ENCODE measurements around the gene GRAMD1B.

The GRAMD1B gene

DNA sequence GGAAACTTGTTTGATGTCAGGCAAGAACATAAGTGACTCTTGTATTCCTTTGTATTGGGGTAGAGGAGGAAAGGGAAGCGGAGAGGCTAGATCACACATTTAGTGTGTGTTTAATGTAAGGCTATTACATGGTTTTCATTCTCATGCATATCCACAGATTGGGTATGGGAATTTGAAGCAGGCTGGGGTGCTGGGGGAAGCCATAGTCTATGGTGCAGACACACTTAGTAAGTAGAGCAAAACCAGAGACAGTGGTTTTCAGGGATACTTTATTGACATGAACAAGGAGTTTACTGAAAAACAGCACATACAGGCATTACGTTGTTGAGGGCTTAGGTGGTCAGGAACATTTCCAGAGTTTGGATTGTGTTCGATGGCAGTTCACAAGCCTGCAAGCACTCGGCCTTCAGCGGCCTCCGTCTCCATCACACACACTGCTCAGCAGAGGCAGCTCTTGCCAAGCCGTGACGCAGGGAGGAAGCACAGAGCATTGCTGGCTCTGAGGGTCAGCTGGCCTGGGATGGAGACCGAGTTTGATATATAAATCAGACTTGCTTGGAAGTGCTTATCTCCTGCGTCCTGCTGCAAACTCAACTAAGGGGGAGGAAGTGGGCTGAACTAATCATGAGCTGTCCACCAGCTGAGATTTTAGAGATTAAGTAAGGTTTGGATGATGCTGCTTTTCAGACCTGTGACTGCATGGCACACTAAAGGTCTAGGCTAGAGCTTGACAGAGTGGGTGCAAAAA, 199.0 kb downstream of the GRAMD1B start:
- Histone ChIP-seq H3K4me3 (ENCODE audit: low read depth, low read length) (no peak overlapping the region), H3K9me3 (no peaks in the 10 kb centered on the region), H3K4me1 (peaks cover 23% of the 10 kb centered on the region), H3K36me3 (peaks cover 11% of the 10 kb centered on the region), H3K27me3 (no peaks in the 10 kb centered on the region)
- TF ChIP-seq, protein P1, sequence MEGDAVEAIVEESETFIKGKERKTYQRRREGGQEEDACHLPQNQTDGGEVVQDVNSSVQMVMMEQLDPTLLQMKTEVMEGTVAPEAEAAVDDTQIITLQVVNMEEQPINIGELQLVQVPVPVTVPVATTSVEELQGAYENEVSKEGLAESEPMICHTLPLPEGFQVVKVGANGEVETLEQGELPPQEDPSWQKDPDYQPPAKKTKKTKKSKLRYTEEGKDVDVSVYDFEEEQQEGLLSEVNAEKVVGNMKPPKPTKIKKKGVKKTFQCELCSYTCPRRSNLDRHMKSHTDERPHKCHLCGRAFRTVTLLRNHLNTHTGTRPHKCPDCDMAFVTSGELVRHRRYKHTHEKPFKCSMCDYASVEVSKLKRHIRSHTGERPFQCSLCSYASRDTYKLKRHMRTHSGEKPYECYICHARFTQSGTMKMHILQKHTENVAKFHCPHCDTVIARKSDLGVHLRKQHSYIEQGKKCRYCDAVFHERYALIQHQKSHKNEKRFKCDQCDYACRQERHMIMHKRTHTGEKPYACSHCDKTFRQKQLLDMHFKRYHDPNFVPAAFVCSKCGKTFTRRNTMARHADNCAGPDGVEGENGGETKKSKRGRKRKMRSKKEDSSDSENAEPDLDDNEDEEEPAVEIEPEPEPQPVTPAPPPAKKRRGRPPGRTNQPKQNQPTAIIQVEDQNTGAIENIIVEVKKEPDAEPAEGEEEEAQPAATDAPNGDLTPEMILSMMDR (IDR thresholded peaks at IDR 0.05; ENCODE audit: low read depth, low read length): no peak
- peak; percentile 72 for DNase-seq

DNA sequence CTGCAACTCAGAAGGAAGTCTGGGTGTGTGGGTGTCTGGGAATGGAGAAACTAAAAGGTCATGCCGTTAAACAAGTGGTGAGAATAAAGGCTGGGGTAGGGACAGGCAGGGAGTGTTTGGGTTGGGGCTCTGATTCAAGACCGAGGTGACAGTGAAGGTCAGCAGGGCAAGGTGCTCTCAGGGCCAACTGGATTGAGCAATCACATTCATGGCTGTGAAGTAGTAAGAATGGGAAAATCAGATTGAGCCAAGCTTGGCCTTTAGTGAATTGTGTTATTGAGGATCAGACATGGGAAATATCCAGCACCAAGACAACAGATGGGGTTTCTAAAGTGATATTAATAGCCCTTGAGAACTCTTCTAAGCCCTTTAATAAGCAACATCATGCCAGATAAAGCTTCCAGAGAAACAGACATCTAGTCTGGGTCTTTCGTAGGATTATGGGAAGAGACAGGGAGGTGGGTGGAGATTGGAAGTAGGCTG, 200.1 kb downstream of the GRAMD1B start:
- no peaks in the 10 kb centered on the region for H3K9me3 ChIP-seq
- H3K4me3 ChIP-seq (ENCODE audit: low read depth, low read length): no peak overlapping the region
- no peak for DNase-seq
- H3K27me3 ChIP-seq: no peaks in the 10 kb centered on the region
- TF ChIP-seq, protein P1 (IDR thresholded peaks at IDR 0.05; ENCODE audit: low read depth, low read length): no peak
- peaks cover 23% of the 10 kb centered on the region for H3K4me1 ChIP-seq
- H3K36me3 ChIP-seq: peaks cover 22% of the 10 kb centered on the region

DNA sequence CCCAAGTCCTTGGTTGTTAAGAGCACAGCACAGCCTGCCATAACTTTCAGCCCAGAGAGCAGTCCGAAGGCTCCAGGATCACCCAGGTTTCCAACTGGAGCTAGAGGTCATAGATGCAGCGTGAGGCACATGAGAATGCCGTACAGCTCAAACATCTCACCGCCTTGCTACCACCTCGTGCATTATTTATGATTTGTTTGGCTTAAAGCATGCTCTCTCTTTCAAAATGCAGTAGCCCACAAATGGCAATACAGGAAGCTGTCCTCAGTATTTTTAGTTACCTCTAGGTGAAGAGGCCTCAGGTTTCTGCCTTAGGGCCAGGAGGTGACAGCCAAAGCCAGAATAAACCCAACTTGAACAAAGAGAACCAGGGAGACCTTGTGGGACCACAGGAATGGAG, 210.0 kb downstream of the GRAMD1B start:
- no peak overlapping the region for H3K4me3 ChIP-seq (ENCODE audit: low read depth, low read length)
- TF ChIP-seq, protein P1 (IDR thresholded peaks at IDR 0.05; ENCODE audit: low read depth, low read length): no peak
- peaks cover 28% of the 10 kb centered on the region for H3K36me3 ChIP-seq
- H3K4me1 ChIP-seq: no peaks in the 10 kb centered on the region; the same call in 1 of the 2 replicates
- DNase-seq: no peak
- H3K27me3 ChIP-seq: no peaks in the 10 kb centered on the region
- no peaks in the 10 kb centered on the region for H3K9me3 ChIP-seq

DNA sequence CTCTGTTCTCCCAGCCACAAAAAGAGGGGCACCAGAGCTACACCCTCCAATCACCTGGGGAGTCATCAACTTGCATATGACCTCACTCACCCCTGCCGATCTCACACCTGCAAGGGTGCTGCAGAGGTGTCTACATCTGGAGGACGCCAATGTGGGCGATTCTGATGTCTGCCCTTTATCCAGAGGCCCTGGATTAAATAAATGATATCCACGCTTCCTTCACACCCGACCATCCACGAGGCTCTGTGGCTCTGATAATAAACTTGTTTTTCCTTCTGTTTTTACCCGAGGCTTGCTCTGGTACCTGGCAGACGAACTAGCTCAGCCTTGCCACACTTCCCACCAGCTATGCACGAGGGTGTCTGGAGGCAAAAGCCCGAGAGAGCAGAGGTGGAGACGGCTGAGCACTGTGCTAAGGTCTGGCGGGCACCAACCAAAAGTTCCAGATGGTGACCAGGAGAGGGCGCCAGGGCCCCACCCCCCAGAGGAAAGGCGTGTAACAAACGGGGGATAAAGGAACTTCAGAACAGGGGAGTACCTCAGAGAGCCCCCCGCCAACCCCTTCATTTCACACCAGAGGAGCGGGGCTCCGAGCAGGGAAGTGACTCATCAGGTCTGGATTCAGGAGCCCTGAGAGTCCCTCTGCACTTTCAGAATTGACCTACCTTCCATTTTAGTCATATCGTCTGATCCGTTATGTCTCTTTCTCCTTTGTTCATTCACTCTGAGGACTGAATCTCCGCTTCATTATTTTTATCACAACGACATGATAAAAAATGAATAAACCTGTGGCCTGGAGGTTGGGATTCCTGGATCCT, 210.8 kb downstream of the GRAMD1B start:
- peaks cover 4% of the 10 kb centered on the region for H3K4me1 ChIP-seq
- no peaks in the 10 kb centered on the region for H3K9me3 ChIP-seq
- H3K36me3 ChIP-seq: peaks cover 24% of the 10 kb centered on the region
- no peak overlapping the region for H3K4me3 ChIP-seq (ENCODE audit: low read depth, low read length)
- peak; percentile 67 for DNase-seq
- TF ChIP-seq, protein P1 (IDR thresholded peaks at IDR 0.05; ENCODE audit: low read depth, low read length): peak; percentile 93
- H3K27me3 ChIP-seq: no peaks in the 10 kb centered on the region

DNA sequence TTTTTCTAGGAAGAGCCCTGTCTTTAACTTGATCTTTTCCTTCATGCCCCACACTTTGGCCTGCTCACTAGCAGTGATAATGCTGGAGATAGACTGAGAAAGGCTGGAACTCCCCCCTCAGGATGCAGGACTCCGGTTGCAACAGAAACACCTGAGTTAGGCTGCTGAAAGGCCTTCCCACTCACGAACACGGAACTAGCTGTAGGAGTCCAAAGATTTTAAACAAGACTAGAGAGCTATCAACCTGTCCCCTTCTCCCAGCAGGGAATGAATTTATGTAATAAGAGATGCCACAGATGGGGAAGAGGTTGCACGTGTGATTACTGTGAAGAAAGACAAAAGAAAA, 211.4 kb downstream of the GRAMD1B start:
- no peak for DNase-seq
- TF ChIP-seq, protein P1 (IDR thresholded peaks at IDR 0.05; ENCODE audit: low read depth, low read length): no peak
- H3K9me3 ChIP-seq: no peaks in the 10 kb centered on the region
- H3K4me1 ChIP-seq: peaks cover 4% of the 10 kb centered on the region
- H3K27me3 ChIP-seq: no peaks in the 10 kb centered on the region
- peaks cover 20% of the 10 kb centered on the region for H3K36me3 ChIP-seq
- H3K4me3 ChIP-seq (ENCODE audit: low read depth, low read length): no peak overlapping the region

DNA sequence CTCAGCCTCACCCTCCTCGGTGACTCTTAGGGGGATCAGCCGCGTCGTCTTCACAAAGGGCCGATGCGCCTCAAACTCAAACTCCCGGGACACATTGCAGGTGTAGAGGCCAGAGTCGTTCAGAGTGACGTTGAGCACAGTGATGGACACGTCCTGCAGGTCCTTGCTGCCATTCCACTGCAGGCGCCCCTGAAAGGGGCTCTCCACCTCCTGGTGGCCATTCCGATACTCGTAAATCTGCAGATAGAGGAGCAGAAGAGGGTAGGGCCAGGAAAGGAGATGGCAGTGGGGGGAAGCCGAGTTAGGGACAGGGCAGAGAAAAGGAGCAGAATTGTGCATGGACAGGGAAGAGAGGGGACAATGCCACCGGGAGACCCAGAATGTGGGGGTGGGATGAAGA, 212.4 kb downstream of the GRAMD1B start:
- Histone ChIP-seq H3K36me3 (peaks cover 14% of the 10 kb centered on the region), H3K4me3 (ENCODE audit: low read depth, low read length) (no peak overlapping the region), H3K4me1 (peaks cover 4% of the 10 kb centered on the region), H3K27me3 (no peaks in the 10 kb centered on the region), H3K9me3 (no peaks in the 10 kb centered on the region)
- TF ChIP-seq, protein P1 (IDR thresholded peaks at IDR 0.05; ENCODE audit: low read depth, low read length): no peak
- DNase-seq: no peak
